GM12878 (cell line): ENCODE measurements around the gene LRRC45. TPM values are rescaled to one million over a fixed set of nuclear protein-coding genes. Genes with fewer than 3 reads are reported as not detected.

Experiments
- ATF3 ChIP-seq: IDR thresholded peaks from 2 replicates; pipeline ENCODE4 v1.6.1; 2011; ENCODE audit warnings: low read depth, mild to moderate bottlenecking, low read length, moderate library complexity, borderline replicate concordance; ENCODE audit errors: extremely low read depth
- BACH1 ChIP-seq: fragments of 450-650 bp; IDR thresholded peaks from 2 replicates; pipeline ENCODE4 v1.6.1; 2017; ENCODE audit warnings: mild to moderate bottlenecking, borderline replicate concordance
- BCLAF1 ChIP-seq: fragments of 450-650 bp; IDR thresholded peaks from 2 replicates; pipeline ENCODE4 v1.6.1; 2017; ENCODE audit warnings: antibody characterized with exemption, mild to moderate bottlenecking, moderate library complexity
- CREM ChIP-seq: IDR thresholded peaks from 2 replicates; pipeline ENCODE4 v1.6.1; 2014; ENCODE audit warnings: antibody characterized with exemption, low read depth
- E2F8 ChIP-seq: fragments of 450-650 bp; IDR thresholded peaks from 2 replicates; pipeline ENCODE4 v1.6.1; 2018; ENCODE audit warnings: mild to moderate bottlenecking, low read depth, moderate library complexity; ENCODE audit not compliant: partially characterized antibody
- ESRRA ChIP-seq: IDR thresholded peaks from 2 replicates; pipeline ENCODE4 v1.6.1; 2012; ENCODE audit warnings: mild to moderate bottlenecking, low read length, improper control_type of control experiment
- GATAD2B ChIP-seq: fragments of 450-650 bp; conservative IDR thresholded peaks from 2 replicates; pipeline ENCODE4 v1.6.1; 2017; ENCODE audit warnings: low read depth, mild to moderate bottlenecking, moderate library complexity
- HSF1 ChIP-seq: fragments of 150-350 bp; IDR thresholded peaks from 2 replicates; pipeline ENCODE4 v1.6.1; 2014; ENCODE audit warnings: mild to moderate bottlenecking, low read depth, low read length
- NBN ChIP-seq: fragments of 450-650 bp; IDR thresholded peaks from 2 replicates; pipeline ENCODE4 v1.6.1; 2016
- NR2F1 ChIP-seq: fragments of 450-650 bp; conservative IDR thresholded peaks from 2 replicates; pipeline ENCODE4 v1.6.1; 2017; ENCODE audit warnings: mild to moderate bottlenecking
- PML ChIP-seq: IDR thresholded peaks from 2 replicates; pipeline ENCODE4 v1.6.1; 2012; ENCODE audit warnings: low read length, inconsistent platforms
- RUNX3 ChIP-seq: IDR thresholded peaks from 2 replicates; pipeline ENCODE4 v1.6.1; 2012; ENCODE audit warnings: low read length, inconsistent platforms
- SIX5 ChIP-seq: IDR thresholded peaks from 2 replicates; pipeline ENCODE4 v1.6.1; 2011; ENCODE audit warnings: mild to moderate bottlenecking, low read depth, low read length, moderate library complexity; ENCODE audit not compliant: severe bottlenecking
- SMC3 ChIP-seq: IDR thresholded peaks from 2 replicates; pipeline ENCODE4 v1.6.1; 2011; ENCODE audit warnings: low read length, improper control_type of control experiment, borderline replicate concordance
- SUPT20H ChIP-seq: IDR thresholded peaks from 2 replicates; pipeline ENCODE4 v1.6.1; 2011; ENCODE audit warnings: low read depth, mild to moderate bottlenecking, low read length, moderate library complexity, borderline replicate concordance; ENCODE audit not compliant: control insufficient read depth
- TCF7 ChIP-seq: IDR thresholded peaks from 2 replicates; pipeline ENCODE4 v1.6.1; 2014; ENCODE audit warnings: antibody characterized with exemption, borderline replicate concordance
- USF1 ChIP-seq: IDR thresholded peaks from 2 replicates; pipeline ENCODE4 v1.6.1; 2011; ENCODE audit warnings: borderline replicate concordance, low read depth, mild to moderate bottlenecking, moderate library complexity, mixed read lengths, low read length; ENCODE audit not compliant: insufficient read depth; ENCODE audit errors: extremely low read length
- YY1 ChIP-seq: IDR thresholded peaks from 2 replicates; pipeline ENCODE4 v1.6.1; 2011; ENCODE audit warnings: low read depth, mild to moderate bottlenecking, low read length
- ZBED1 ChIP-seq: IDR thresholded peaks from 2 replicates; pipeline ENCODE4 v1.6.1; 2016; ENCODE audit warnings: borderline replicate concordance
- ZZZ3 ChIP-seq: IDR thresholded peaks from 2 replicates; pipeline ENCODE4 v1.6.1; 2011; ENCODE audit warnings: low read depth; ENCODE audit not compliant: control insufficient read depth, insufficient read length
- polyA plus RNA-seq, 11 experiments: library from polyadenylated mRNA; depleted of rRNA in 4 of 11; unstranded in 6 of 11; stranded (reverse) in 5 of 11; fragments of >200 nt; fragmentation: Nextera tagmentation in 4 of 11; fragmentation: Illumina TruSeq in 1 of 11; extraction: Ambion mirVana in 4 of 11; extraction: Trizol in 1 of 11; gene quantifications; 1 replicate in 1 of 11; 2 replicates in 10 of 11; pipeline versions ENCODE4 v1.2.1 to v1.2.3, GENCODE V29; 2011 to 2016; ENCODE audit warnings: inconsistent platforms in 2 of 11, missing spikeins in 2 of 11, low read depth in 1 of 11
- total RNA-seq, 4 experiments: library from RNA; depleted of rRNA in 3 of 4; stranded (reverse); fragments of >200 nt in 3 of 4; fragmentation: Illumina TruSeq in 1 of 4; extraction: Trizol in 1 of 4; gene quantifications; 2 replicates each; pipeline versions ENCODE4 v1.2.1 to v1.2.3, GENCODE V29; 2013 to 2021

LRRC45 gene
- total and polyA plus RNA-seq, 10 of the 15 experiments (the other 5 are each of a cell fraction or from before 2014, with no cell fraction given): 0.03 to 27.7 (median 10.4) TPM

- TF ChIP-seq SIX5 (peak; percentile 75), CREM (peak; percentile 74), ZBED1 (no peak), YY1 (peak; percentile 91), TCF7 (no peak), ZZZ3 (peak; percentile 73), NR2F1 (peak; percentile 100), SUPT20H (no peak), ESRRA (peak; percentile 89), E2F8 (no peak), ATF3 (no peak), BCLAF1 (no peak), GATAD2B (peak; percentile 93), PML (no peak), USF1 (peak; percentile 41), NBN (no peak), SMC3 (no peak; the same call in 1 of the 2 replicates), HSF1 (0 out of 2 replicates have a peak, but pooled peaks have one; percentile 29), BACH1 (no peak; the same call in 1 of the 2 replicates), RUNX3 (peak; percentile 77)
Measured at GRCh38 chr17:82065638-82066303, 42.7 kb downstream of the LRRC45 start, which contains the start of gene DUS1L (continued).
